Ovary (tissue), 3 donors: ENCODE results near the gene GNG14.

Source experiments
- CTCF ChIP-seq, 3 donors: fragments of 450-650 bp in 2 of 3; fragments of 200-600 bp in 1 of 3; IDR thresholded peaks; one replicate each; pipeline versions ENCODE4 v1.5.1 to v1.8.0; 2016 to 2022; ENCODE audit warnings: antibody characterized with exemption in 3 of 3, mild to moderate bottlenecking in 1 of 3
- POLR2A ChIP-seq: fragments of 450-650 bp; IDR thresholded peaks from one replicate; pipeline ENCODE4 v1.6.1; 2017; ENCODE audit warnings: antibody characterized with exemption, mild to moderate bottlenecking, moderate library complexity
- donor health status: DM: no; HTN: no; CAD: no.

- TF ChIP-seq CTCF (IDR thresholded peaks at IDR 0.05) (no peak), POLR2A (no peak)
These were observed 15.1 kb upstream of the GNG14 start for GRCh38 chr19:12672744-12673143.
